A549 (cell line): ENCODE data around the gene YTHDF2. TPM values are rescaled to one million over a fixed set of nuclear protein-coding genes. Genes with fewer than 3 reads are reported as not detected.

ENCODE experiments used
- ATAC-seq, 2 experiments: fragments of 200-7000 bp in 1 of 2; fragments of >200 bp in 1 of 2; cut with Nextera tagmentation in 1 of 2; cut with Tn5 transposase in 1 of 2; 3 replicates each; pipeline versions ENCODE4 v1.8.0 to v1.9.1; 2018 to 2020; ENCODE audit warnings: mild to moderate bottlenecking in 1 of 2, moderate library complexity in 1 of 2
- CTCF ChIA-PET: fragments of 300-600 bp; sonication (Branson Sonifier 250); formaldehyde crosslinking; extraction: SDS; loops from one replicate; lab custom pipeline; 2021; ENCODE audit warnings: antibody characterized with exemption, inconsistent platforms; lab: Yijun Ruan, JAX
- POLR2A ChIA-PET: fragments of 350-600 bp; formaldehyde crosslinking; extraction: SDS; loops from one replicate; lab custom pipeline; 2021; ENCODE audit warnings: antibody characterized with exemption, inconsistent platforms; lab: Yijun Ruan, JAX
- DNase-seq, 2 experiments: peaks; one replicate each; pipeline versions ENCODE4 v3.0.0 to v3.0.0-alpha.2; 2011 to 2016; ENCODE audit warnings: low read depth in 1 of 2, low spot score in 1 of 2
- FAIRE-seq: peaks from 2 replicates; lab custom pipeline; 2011; peaks lifted over from hg19 to GRCh38; lab: Jason Lieb, UNC
- H3K27ac ChIP-seq, 2 experiments: fragments of >200 bp; sonication (Bioruptor Twin); formaldehyde crosslinking; 3 replicates each; pipeline ENCODE4 v1.5.1; 2016 to 2017
- H3K4me1 ChIP-seq: fragments of >200 bp; sonication (Bioruptor Twin); formaldehyde crosslinking; 3 replicates; pipeline ENCODE4 v1.6.1; 2016
- H3K4me2 ChIP-seq: fragments of >200 bp; sonication (Bioruptor Twin); formaldehyde crosslinking; 3 replicates; pipeline ENCODE4 v1.6.1; 2016
- H3K4me3 ChIP-seq: fragments of >200 bp; sonication (Bioruptor Twin); formaldehyde crosslinking; 3 replicates; pipeline ENCODE4 v1.5.1; 2016
- H3K9me3 ChIP-seq: fragments of >200 bp; sonication (Bioruptor Twin); formaldehyde crosslinking; 3 replicates; pipeline ENCODE4 v1.6.1; 2016
- BHLHE40 ChIP-seq: IDR thresholded peaks from 2 replicates; pipeline ENCODE4 v1.6.1; 2012; ENCODE audit warnings: low read depth, low read length, inconsistent platforms
- CEBPB ChIP-seq, 2 experiments: fragments of >200 bp in 1 of 2; sonication (Bioruptor Twin) in 1 of 2; formaldehyde crosslinking in 1 of 2; IDR thresholded peaks; 2 replicates each; pipeline ENCODE4 v1.6.1; 2012 to 2016
- E2F6 ChIP-seq: IDR thresholded peaks from 2 replicates; pipeline ENCODE4 v1.6.1; 2012; ENCODE audit warnings: low read depth, borderline replicate concordance
- EHF ChIP-seq: fragments of 250-450 bp; sonication (Bioruptor Pico); IDR thresholded peaks from 2 replicates; pipeline ENCODE4 v1.5.0; 2020; ENCODE audit warnings: mild to moderate bottlenecking
- EHMT2 ChIP-seq: fragments of 200-600 bp; sonication (generic); IDR thresholded peaks from 2 replicates; pipeline ENCODE4 v1.6.1; 2016; ENCODE audit warnings: antibody characterized with exemption, low read depth, mild to moderate bottlenecking, moderate library complexity
- FOSB ChIP-seq: fragments of 250-450 bp; sonication (Bioruptor Pico); IDR thresholded peaks from 2 replicates; pipeline ENCODE4 v1.5.0; 2020; ENCODE audit warnings: mild to moderate bottlenecking, moderate library complexity
- FOSL2 ChIP-seq, 2 experiments: fragments of 450-650 bp in 1 of 2; fragments of >200 bp in 1 of 2; sonication (Bioruptor Twin) in 1 of 2; formaldehyde crosslinking; IDR thresholded peaks; 2 replicates each; pipeline versions ENCODE4 v1.5.0 to v1.6.1; 2016 to 2020; ENCODE audit warnings: mild to moderate bottlenecking in 1 of 2, moderate library complexity in 1 of 2
- FOXS1 ChIP-seq: fragments of 250-450 bp; sonication (Bioruptor Pico); IDR thresholded peaks from 2 replicates; pipeline ENCODE4 v1.5.0; 2020; ENCODE audit warnings: mild to moderate bottlenecking, moderate library complexity
- HES2 ChIP-seq: fragments of >200 bp; sonication (Bioruptor Twin); formaldehyde crosslinking; IDR thresholded peaks from 2 replicates; pipeline ENCODE4 v1.6.1; 2016
- HMGXB4 ChIP-seq: fragments of 250-450 bp; sonication (Bioruptor Pico); IDR thresholded peaks from 2 replicates; pipeline ENCODE4 v1.5.0; 2021; ENCODE audit warnings: mild to moderate bottlenecking, moderate library complexity, borderline replicate concordance
- HOXA7 ChIP-seq: fragments of 250-450 bp; sonication (Bioruptor Pico); IDR thresholded peaks from 2 replicates; pipeline ENCODE4 v1.5.0; 2020; ENCODE audit warnings: mild to moderate bottlenecking, moderate library complexity
- HOXB13 ChIP-seq: fragments of 250-450 bp; sonication (Bioruptor Pico); IDR thresholded peaks from 2 replicates; pipeline ENCODE4 v1.5.0; 2020; ENCODE audit warnings: low read depth, mild to moderate bottlenecking, moderate library complexity
- HOXB5 ChIP-seq: fragments of 250-450 bp; sonication (Bioruptor Pico); IDR thresholded peaks from 2 replicates; pipeline ENCODE4 v1.5.0; 2020; ENCODE audit warnings: mild to moderate bottlenecking, moderate library complexity
- JUNB ChIP-seq: fragments of >200 bp; sonication (Bioruptor Twin); formaldehyde crosslinking; IDR thresholded peaks from 2 replicates; pipeline ENCODE4 v1.6.1; 2016
- KDM1A ChIP-seq: fragments of 200-600 bp; sonication (generic); IDR thresholded peaks from 2 replicates; pipeline ENCODE4 v1.6.1; 2016; ENCODE audit warnings: low read depth, mild to moderate bottlenecking
- NFE2L2 ChIP-seq: fragments of 150-350 bp; conservative IDR thresholded peaks from 2 replicates; pipeline ENCODE4 v1.6.1; 2014; ENCODE audit warnings: low read length
- NR3C1 ChIP-seq: fragments of >200 bp; sonication (Bioruptor Twin); formaldehyde crosslinking; IDR thresholded peaks from 3 replicates; pipeline ENCODE4 v1.6.1; 2017
- POLR2A ChIP-seq: IDR thresholded peaks from 2 replicates; pipeline ENCODE4 v1.6.1; 2012; ENCODE audit warnings: mild to moderate bottlenecking, low read length
- RCOR1 ChIP-seq: fragments of 150-350 bp; IDR thresholded peaks from 2 replicates; pipeline ENCODE4 v1.6.1; 2014; ENCODE audit warnings: antibody characterized with exemption, low read length, low read depth
- REST ChIP-seq: fragments of 200-600 bp; sonication (generic); IDR thresholded peaks from 2 replicates; pipeline ENCODE4 v1.6.1; 2016; ENCODE audit warnings: antibody characterized with exemption, mild to moderate bottlenecking, moderate library complexity
- SMC3 ChIP-seq: fragments of >200 bp; sonication (Bioruptor Twin); formaldehyde crosslinking; IDR thresholded peaks from 3 replicates; pipeline ENCODE4 v1.6.1; 2018; ENCODE audit warnings: inconsistent platforms
- WGBS: methylation state at CpG from one replicate; pipeline ENCODE4 v1.1.6; 2017; ENCODE audit errors: missing lambda C conversion rate; 5-methylcytosine and 5-hydroxymethylcytosine counted together
- polyA plus RNA-seq, 4 experiments: library from polyadenylated mRNA; depleted of rRNA in 3 of 4; stranded (reverse); fragments of >200 nt; fragmentation: RNase III in 1 of 4; extraction: RNeasy Plus Mini Kit Qiagen cat#74134 plus additional on column Dnase treatment in 1 of 4; gene quantifications; 2 replicates in 3 of 4; 3 replicates in 1 of 4; pipeline ENCODE4 v1.2.3, GENCODE V29; 2011 to 2017

The YTHDF2 gene
- polyA plus RNA-seq, 2 of the 4 experiments (the other 2 are of a cell fraction) = 53.2 to 55.6 TPM

GRCh38 chr1:28751315-28752060 lies 14.7 kb downstream of the YTHDF2 start:
- ChIA-PET POLR2A (interaction anchor here (1.2 to 2.8 kb wide), 3 partner anchors 15 to 103 kb away, joined by 4 to 10 read pairs (median 4); partner anchors contain the start of genes GMEB1, RNU11 and YTHDF2), CTCF (interaction anchor here (0.8 to 1.8 kb wide), 4 partner anchors 9 to 126 kb away, joined by 3 to 10 read pairs (median 3); partner anchors contain the start of gene YTHDF2)
- H3K4me1 ChIP-seq = peaks cover 33% of the 10 kb centered on the region
- H3K27ac ChIP-seq = no peak overlapping the region
- peak overlapping the region; percentile 45 for H3K4me2 ChIP-seq
- 5% methylated on average over 2 of the region's 2 CpGs for WGBS
- no peaks in the 10 kb centered on the region for H3K9me3 ChIP-seq
- ATAC-seq = peak in 1 of 2 experiments; percentile 30; a peak in 2 of 6 replicates
- FAIRE-seq = no peak
- no peak overlapping the region for H3K4me3 ChIP-seq
- TF ChIP-seq FOSL2 (IDR thresholded peaks at IDR 0.05) (no peak), FOSL2 (CRISPR knock-in tag; IDR thresholded peaks at IDR 0.05) (peak; percentile 41), EHF (CRISPR knock-in tag) (no peak)
- DNase-seq = no peak

GRCh38 chr1:28755701-28756100 lies 19.0 kb downstream of the YTHDF2 start:
- TF ChIP-seq EHF (CRISPR knock-in tag) = no peak
- TF ChIP-seq NR3C1 = no peak
- TF ChIP-seq NFE2L2 = no peak
- no peak for TF ChIP-seq RCOR1
- no peak for TF ChIP-seq FOXS1 (CRISPR knock-in tag)
- no peak for TF ChIP-seq REST
- no peak for TF ChIP-seq HOXB13
- TF ChIP-seq E2F6 = no peak
- TF ChIP-seq HES2 = no peak
- no peak for TF ChIP-seq KDM1A
- no peak for TF ChIP-seq JUNB
- TF ChIP-seq CEBPB (IDR thresholded peaks at IDR 0.05) = no peak
- no peak for TF ChIP-seq FOSB (CRISPR knock-in tag)
- no peak for TF ChIP-seq BHLHE40
- TF ChIP-seq HOXB5 (CRISPR knock-in tag) = no peak
- no peak for TF ChIP-seq SMC3
- TF ChIP-seq POLR2A = no peak
- no peak for TF ChIP-seq HOXA7 (CRISPR knock-in tag)
- no peak for TF ChIP-seq HMGXB4
- TF ChIP-seq EHMT2 = no peak
- Histone ChIP-seq H3K4me1 (peaks cover 14% of the 10 kb centered on the region), H3K27ac (no peak overlapping the region), H3K4me3 (no peak overlapping the region), H3K4me2 (no peak overlapping the region), H3K9me3 (no peaks in the 10 kb centered on the region)
- no peak for ATAC-seq
- 96% methylated on average over 1 of the region's 1 CpG for WGBS
- ChIA-PET POLR2A (no interaction called here), CTCF (interaction anchor here (2.2 kb wide), 1 partner anchor 19 kb away, joined by 6 read pairs; the partner anchor contains the start of gene YTHDF2)
- no peak for DNase-seq
- FAIRE-seq = no peak
